HG03108 (cell line): ENCODE data around the gene C1QTNF3.
"Not testable (repeated sequence)": the region's sequence is repeated elsewhere in the genome, so short reads cannot be mapped to it uniquely, and the experiment has no call there.

Experiments
- ATAC-seq: cut with Tn5 transposase; IDR thresholded peaks from one replicate; pipeline ENCODE4 v1.9.1; 2021; ENCODE audit warnings: moderate library complexity; ENCODE audit not compliant: unreplicated experiment

Gene C1QTNF3, protein sequence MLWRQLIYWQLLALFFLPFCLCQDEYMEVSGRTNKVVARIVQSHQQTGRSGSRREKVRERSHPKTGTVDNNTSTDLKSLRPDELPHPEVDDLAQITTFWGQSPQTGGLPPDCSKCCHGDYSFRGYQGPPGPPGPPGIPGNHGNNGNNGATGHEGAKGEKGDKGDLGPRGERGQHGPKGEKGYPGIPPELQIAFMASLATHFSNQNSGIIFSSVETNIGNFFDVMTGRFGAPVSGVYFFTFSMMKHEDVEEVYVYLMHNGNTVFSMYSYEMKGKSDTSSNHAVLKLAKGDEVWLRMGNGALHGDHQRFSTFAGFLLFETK

GRCh38 chr5:34043099-34043876, at the start of gene C1QTNF3:
Gene C1QTNF3 (minus strand): TSS chr5:34043213. CDS start chr5:34043125, 88 bp downstream.
- ATAC-seq, result no peak

DNA sequence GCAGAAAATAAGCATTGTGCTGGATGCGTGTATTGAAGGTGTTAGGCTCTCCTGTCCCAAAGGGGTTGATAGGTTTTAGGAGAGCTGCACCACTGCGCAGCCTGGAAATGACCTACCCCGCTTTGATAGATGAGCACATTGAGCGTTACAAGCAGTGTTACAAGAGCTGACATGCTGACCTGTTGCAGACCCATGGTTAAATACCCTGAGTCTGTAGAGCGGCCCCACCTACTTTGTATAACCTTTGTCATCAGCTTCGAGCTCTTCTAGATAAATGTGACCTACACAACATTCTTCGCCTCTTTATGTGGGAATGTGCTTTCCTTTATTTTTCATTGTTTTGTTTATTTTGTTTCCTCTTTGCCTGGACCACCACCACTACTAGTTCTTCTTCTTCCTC, 48.0 kb upstream of the C1QTNF3 start:
- ATAC-seq, result not testable (repeated sequence)

- not testable (repeated sequence) for ATAC-seq
Observed at GRCh38 chr5:34089802-34090201, 46.8 kb upstream of the C1QTNF3 start.

DNA sequence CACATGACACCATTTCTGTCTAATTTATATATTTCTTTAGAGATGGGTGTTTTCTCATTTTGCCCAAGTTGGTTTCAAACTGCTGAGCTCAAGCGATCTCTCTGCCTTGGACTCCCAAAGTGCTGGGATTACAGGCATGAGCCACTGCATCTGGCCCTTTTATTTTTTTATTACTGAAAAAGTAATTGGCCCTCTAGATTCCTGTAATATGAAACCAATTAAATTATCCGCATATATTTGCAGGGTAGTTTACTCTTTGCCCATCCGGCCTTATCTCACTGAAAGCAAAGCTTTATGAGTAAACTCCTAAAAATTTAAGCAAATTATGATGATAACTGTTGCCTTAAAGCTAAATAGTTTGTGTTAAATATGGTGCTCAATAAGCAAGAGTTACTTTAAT, 44.7 kb upstream of the C1QTNF3 start:
- not testable (repeated sequence) for ATAC-seq

- not testable (repeated sequence) for ATAC-seq
Observed at GRCh38 chr5:34083898-34084297, 40.9 kb upstream of the C1QTNF3 start.

- not testable (repeated sequence) for ATAC-seq
Observed at GRCh38 chr5:34079505-34079904, 36.5 kb upstream of the C1QTNF3 start.

DNA sequence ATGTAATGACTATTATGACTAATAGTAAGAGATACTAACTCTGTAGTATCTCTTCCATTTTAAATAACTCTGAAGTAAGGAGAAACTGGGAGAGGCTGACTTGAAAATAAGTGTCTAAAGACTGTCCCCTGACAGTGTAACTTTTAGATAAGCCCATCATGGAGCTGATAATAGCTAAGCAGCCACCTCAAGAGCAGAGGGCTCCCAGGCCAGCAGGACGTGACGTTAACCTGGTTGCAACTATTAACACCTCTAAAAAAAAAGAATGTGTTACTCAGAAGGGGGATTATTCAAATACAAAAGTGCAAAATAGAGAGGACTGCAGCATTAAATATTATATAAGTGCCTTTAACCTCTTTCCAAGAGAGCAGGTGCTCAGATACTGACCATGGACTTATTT, 34.6 kb upstream of the C1QTNF3 start:
- ATAC-seq, result not testable (repeated sequence)

GRCh38 chr5:34076719-34077364, 33.8 kb upstream of the C1QTNF3 start:
- ATAC-seq, result not testable (repeated sequence)

- not testable (repeated sequence) for ATAC-seq
Observed at GRCh38 chr5:34074472-34074871, 31.5 kb upstream of the C1QTNF3 start.

DNA sequence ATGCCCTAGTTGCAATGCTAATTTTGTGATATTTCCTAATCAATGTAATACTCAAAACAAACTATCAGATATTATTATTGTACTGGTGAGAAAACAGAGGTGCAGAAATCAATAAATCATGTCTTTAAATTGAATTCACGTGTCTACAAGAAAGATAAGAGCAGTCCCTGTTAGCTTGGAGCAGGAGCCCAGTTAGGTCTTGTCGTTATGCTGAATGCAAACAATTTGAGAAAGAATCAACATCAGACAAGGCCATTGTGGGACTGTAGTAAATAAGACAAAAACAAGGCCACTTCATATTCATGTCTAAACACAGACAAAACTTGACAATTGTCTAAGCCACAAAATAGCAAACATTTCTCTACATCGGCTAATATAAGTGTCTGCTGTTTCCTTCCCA, 31.1 kb upstream of the C1QTNF3 start:
- ATAC-seq, result not testable (repeated sequence)

- not testable (repeated sequence) for ATAC-seq
Observed at GRCh38 chr5:34070626-34071025, 27.6 kb upstream of the C1QTNF3 start.

- no peak for ATAC-seq
Observed at GRCh38 chr5:34064656-34065055, 21.6 kb upstream of the C1QTNF3 start.

GRCh38 chr5:34062419-34062818, 19.4 kb upstream of the C1QTNF3 start:
- ATAC-seq, result no peak

DNA sequence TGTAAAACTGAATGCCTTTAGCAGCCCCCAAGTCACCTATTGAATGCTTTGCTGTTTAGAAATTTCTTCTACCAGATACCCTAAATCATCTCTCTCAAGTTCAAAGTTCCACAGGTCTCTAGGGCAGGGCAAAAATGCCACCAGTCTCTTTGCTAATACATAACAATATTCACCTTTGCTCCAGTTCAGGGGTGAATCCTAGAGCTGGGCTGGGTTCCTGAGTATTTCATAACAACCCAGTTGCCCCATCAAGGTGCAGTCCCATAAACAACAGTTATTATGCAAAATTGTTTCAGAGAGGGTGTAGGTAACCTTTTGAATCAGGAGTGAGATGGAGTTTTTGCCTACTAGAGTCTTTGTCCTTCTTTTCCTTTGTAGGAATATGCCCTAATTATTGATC, 19.0 kb upstream of the C1QTNF3 start:
- no peak for ATAC-seq

- no peak for ATAC-seq
Observed at GRCh38 chr5:34059977-34060376, 17.0 kb upstream of the C1QTNF3 start.

DNA sequence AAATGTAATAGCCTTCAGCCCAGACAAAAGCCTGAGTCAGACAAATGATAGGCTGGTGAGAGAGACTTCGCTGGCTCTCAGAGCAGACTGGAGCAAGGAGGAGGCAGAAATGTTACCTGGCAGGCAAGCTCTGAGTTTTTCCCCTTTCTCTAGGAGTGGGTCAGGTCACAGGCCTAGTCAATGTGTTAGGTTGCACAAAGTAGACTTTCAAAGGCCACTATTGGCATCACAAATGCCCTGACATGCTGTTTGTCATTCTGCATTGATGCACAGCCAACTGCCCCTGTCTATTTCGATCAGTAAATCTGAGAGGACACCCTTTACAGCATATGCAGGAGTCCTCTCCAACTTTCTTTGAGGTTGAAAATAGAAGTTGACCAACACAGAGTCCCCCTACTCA, 15.5 kb upstream of the C1QTNF3 start:
- ATAC-seq, result no peak

DNA sequence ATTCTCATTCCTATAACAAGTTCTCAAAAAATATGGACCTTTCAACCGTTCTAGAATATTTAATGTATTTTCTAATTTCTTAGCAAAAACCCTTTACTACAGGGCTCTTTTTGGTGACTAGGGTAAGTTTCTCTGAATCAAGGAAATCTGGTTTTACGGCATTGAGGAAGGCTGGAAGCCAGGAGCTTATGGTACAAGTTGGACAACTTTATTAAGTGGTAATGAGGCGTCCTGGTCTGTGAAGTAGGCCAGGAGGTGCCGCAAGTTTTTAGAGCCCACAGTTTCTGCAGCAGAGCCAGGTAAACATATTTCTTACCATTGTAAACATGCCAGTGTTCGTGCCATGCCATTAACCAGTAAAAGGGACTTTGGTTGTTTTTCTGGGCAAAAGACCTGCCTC, 14.6 kb upstream of the C1QTNF3 start:
- no peak for ATAC-seq

GRCh38 chr5:34057118-34057517, 14.1 kb upstream of the C1QTNF3 start:
- no peak for ATAC-seq

- ATAC-seq, result no peak
Observed at GRCh38 chr5:34055667-34056066, 12.7 kb upstream of the C1QTNF3 start.

DNA sequence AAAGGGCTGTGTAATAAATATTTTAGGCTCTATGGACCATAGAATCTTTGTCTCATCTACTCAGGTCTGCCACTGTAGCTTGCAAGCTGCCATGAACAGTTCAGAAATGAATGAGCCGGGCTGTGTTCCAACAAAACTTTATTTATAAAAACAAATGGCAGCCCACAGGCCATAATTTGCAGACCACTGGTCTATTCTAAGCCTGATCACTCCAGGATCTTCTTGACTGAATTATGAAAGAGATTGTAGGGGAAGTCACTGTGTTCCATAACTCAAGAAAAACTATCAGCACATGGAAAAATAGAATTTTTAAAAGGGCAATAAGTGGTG, 11.4 kb upstream of the C1QTNF3 start:
- ATAC-seq, result no peak

- no peak for ATAC-seq
Observed at GRCh38 chr5:34053571-34054399, 10.8 kb upstream of the C1QTNF3 start.
